PC-9 (cell line): Measurements from ENCODE around the gene DLG2.

Source experiments
- CTCF ChIP-seq: fragments of 200-600 bp; sonication (generic); conservative IDR thresholded peaks from 2 replicates; pipeline ENCODE4 v1.6.1; 2017; ENCODE audit warnings: mixed run types, antibody characterized with exemption, mild to moderate bottlenecking, moderate library complexity
- EZH2 ChIP-seq: fragments of 200-600 bp; sonication (generic); IDR thresholded peaks from 2 replicates; pipeline ENCODE4 v1.8.0; 2017; ENCODE audit warnings: antibody characterized with exemption, low read depth

GRCh38 chr11:84890676-84891075, 736.5 kb downstream of the DLG2 start:
- TF ChIP-seq CTCF (no peak), EZH2 (no peak)
